HG02678 (cell line): ENCODE measurements around the gene RRP8.

Experiments used
- ATAC-seq: cut with Tn5 transposase; IDR thresholded peaks from one replicate; pipeline ENCODE4 v1.9.1; 2021; ENCODE audit warnings: mild to moderate bottlenecking, moderate library complexity; ENCODE audit not compliant: unreplicated experiment

Gene RRP8

DNA sequence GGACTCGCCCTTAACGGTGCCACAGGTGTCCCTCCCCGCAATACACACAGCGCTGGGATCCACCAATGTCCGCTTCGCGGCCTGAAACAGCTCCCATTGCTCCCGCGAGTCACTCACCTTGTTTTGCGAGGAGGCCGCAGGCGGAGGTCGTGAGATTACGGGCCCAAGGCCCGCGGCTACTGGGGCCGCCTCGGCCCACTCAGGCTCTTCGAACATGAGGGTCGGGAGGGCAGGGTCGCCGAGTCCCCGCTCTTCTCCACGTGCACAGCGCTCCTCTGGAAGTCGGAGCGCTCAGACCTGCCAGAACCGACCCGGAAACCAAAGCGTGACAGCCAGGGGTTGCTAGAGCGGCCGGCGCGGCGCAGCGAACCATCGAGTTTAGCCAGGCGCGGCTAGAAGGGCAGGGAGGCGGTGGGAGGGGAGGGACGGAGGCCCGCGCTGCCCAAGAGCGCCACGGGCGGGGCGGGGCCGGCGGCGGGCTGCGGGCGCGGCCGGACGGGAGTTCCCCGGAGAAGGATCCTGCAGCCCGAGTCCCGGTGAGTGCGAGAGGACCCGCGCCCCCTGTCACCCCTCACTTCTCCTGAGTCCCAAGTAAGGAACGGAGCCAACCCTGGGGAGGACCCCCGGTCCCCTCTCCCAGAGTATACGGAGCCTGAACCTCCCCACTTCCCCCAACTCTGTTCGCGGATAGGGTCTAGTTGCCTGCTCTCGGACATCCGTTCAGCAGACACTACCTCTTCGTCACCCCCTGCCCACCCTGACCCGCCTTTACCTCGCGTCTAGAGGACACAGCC lies at the start of gene RRP8, which contains the start of gene ILK:
Gene RRP8, minus strand, starts transcription at position 330 of the 794 bp plus-strand sequence. Its CDS starts 114 bp downstream, at position 216.
Gene ILK, plus strand, starts transcription at position 488 of the 794 bp plus-strand sequence. CDS start 498 bp downstream, outside the sequence.
- ATAC-seq: peak; percentile 82

DNA sequence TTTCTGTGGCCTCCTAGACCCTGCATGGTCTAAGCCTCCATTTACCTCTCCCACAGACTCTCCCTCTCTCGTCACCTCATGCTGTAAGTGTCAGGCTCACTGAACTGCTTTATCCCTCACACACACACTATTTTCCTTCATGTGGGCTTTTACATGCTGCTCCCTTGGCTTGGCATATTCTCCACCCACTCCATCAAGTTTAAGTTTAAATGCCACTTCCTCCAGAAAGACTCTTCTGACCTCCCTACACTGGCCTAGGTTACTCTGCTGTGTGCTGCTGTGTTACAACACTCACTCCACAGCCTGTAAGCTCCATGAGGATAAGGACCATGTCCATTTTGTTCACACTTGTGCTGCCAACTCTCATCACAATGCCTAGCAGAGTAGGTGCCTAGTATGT lies 49.7 kb upstream of the RRP8 start:
- no peak for ATAC-seq

DNA sequence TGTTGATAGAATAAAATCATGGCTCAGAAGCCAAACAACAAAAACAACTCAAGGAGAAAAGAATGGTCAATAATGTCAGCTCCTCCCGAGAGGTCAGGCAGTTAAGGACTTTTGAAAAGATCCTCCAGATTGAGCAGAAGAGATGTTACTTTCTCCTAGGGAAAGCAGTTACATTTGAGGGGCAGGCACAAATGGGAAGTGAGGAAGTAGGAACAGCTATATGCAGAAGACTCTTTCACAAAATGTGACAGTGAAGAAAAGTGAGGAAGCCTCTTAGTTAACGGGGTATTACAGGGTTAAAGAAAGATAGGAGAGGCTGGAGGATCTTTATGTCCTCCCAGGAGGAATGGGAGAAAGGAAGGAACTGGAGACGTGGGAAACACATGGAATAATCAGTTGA lies 48.8 kb upstream of the RRP8 start:
- no peak for ATAC-seq

DNA sequence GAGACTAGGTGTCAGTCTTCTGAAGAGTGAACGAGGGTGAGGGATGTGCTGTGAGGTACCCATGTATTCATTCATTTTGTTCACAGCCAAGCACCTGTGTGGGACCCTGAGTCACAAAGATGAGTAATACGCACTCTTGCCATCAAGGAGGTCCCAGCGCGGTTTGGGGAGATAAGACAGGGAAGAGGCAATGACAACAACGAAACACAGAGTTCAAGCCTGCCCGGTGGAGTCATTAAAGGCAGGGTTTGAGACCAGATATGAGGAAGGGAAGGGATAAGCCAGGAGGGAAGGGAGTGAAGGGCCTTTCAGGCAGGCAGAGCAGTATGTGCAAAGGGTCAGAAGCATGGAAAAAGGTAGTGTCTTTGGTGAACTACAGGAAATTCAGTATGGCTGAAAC lies 47.6 kb upstream of the RRP8 start:
- ATAC-seq: no peak

DNA sequence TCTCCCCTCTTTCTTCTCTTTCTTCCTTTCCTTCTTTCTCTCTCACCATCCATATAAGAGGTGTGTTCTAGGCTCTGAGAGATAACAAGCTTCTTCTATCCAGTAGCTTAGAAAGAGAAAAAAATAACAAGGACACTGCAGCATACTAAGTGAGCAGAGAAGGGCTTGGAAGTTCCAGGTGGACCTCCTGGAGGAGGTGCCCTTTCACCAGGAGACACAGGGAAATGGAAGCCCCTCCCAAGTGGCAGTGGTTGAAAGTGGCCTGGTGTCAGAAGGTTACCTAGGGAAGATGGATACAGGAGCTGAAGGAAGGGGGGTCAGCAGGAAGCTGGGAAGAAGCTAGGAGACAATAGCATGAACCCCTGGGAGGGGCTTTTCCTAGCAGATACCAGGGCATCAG lies 46.7 kb upstream of the RRP8 start:
- no peak for ATAC-seq

DNA sequence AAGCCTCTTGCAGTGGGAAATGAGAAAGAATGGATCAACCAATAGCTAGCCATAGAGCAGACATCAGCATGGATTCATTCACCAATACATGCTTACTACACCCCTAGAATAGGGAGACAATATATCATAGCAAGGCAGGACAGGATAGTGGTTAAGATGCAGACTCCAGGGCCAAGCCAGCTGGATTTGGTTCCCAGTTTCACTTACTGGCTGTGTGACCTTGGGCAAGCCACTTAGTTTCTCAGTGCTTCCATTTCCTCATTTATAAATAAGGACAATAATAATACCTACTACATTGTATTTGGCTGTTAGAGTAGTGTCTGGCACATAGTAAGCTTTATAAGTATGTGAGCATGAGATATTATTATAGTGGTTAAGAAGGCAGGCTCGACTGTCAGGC lies 45.1 kb upstream of the RRP8 start:
- ATAC-seq: no peak

DNA sequence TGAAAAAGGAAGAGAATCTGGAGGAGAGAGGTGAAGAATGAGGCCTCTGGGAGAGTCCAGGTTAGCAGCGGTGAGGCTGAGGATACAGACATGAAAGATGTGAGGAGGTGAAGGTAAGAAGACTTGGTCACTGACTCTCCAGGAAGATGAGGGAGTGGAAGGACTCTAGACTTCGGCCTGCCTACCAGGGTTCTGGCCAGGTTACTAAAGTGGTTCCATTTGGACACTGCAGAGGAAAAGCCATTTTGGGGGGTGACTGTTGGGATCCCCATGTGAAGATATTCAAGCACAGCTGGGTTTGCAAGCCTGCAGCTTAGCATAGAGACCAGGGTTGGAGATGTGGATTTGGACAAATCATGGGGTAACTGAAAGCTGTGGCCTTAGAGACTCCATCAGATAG lies 44.4 kb upstream of the RRP8 start:
- ATAC-seq: no peak

DNA sequence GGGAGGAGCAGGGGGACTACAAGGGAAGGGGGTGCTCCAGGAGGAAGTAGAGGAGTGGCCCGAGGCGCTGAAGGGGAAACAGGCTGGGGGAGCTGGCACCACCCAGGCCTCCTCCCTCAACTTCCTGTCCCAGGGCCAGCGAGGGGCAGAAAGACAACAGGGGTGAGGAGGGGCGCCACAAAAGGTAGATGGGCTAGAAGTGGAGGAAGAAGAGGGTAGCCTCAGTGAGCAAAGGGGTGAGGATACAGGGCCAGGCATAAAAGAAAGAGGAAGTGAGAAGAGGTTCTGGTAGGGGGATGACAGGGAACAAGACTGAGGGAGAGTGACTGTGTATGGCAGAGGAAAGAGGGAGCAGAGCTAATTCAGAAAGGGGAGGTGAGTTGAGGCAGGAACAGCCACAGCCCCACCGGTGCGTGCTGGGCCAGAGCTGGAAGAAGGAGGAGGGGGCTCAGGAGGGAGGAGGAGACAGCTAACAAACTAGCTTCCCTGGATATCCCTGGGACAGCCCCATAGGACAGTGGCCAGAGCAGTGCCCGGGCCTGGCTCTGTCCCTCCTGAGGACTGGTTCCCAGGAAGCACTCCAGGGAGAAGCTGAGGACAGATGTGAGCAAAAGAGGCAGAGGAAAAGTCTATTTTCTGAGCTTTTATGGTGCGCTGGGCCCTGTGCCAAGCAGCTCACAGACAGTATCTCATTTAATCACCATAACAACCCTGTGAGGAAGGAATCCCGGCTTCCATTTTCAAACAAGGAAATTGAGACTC lies 43.7 kb upstream of the RRP8 start:
- ATAC-seq: peak; percentile 94

DNA sequence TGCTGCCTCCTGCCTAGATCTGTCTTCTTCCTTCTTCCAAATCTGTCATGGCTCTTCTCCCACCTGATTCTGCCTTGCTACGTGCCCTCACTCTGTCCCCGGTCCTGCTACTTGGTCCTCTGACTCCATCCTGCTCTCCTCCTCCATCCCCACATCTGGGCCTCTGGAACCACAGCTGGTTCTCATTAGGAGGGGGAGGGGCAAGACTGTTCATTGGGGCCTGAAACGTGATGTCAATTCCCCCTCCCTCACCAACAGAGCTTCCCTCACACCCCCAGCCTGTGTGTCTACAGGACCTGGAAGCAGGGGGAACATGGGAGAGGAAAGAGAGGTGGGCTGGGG lies 43.1 kb upstream of the RRP8 start:
- peak; percentile 11 for ATAC-seq

DNA sequence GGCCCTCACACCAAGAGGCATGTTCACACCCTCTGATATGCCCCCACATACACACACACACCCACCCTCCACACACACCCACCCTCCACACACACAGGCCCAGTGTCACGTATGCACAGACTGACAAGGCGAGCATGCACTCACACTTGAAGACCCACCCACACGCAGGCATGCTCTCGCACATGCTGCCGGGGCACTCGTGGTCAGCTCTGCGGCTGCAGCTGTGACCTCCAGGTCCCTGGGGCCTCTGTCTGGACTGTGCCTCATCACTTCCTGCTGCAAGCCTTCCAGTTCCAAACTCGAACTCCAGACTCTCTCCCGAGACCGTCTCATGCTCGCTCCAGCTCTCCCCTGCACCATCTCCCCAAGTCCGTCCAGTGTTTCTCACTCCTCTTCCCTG lies 42.7 kb upstream of the RRP8 start:
- ATAC-seq: no peak

DNA sequence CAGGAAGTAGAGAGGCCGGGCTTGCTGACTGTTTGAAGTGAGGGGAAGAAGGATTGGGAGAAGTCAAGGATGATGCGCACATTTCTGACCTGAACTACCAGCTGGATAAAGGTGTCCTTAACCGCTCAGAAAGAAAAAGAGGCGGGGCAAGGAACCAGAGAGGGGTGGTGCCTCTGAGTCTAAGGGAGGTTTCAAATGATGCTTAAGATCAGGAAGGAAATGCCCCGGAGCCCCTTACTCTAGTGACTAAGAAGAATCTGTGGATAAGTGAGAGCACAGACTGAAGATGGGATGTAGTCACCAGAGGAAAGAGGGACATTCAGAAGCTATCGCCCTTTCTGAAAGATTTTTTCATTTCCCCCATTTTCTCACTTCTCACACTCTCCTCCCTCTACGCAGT lies 39.5 kb upstream of the RRP8 start:
- no peak for ATAC-seq

DNA sequence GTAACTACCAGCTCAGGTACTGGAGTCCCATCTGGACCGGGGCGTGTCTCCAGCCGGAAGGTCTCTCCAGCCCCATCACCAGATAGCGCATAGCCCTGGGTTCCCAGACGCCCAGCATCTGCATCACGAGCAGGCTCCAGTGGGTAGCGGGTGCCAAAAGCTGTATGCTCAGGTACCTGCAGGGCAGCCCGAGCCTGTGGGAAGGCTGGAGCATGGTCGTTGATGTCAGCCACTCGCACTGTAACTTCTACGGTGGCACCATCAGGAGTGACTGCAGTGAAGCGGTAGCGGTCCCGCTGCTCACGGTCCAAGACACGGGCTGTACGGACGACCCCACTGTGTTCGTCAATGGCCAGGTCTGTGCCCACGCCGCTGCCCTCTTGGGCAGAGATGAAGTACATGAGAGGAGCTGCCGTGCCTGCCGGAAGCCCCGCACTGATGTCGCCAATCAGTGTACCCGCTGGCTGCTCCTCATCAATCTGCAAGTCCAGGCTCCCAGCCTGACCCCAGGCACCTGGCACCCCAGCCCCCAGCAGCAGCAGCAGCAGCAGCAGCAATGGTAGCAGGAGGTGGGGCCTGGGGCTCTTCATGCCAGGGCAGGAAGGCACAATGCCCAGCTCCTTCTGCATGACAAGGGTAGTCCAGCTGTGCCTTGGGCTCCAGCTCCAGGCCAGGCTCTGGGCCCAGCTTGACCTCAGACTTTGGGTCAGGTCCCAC lies 37.7 kb upstream of the RRP8 start:
- ATAC-seq: no peak

DNA sequence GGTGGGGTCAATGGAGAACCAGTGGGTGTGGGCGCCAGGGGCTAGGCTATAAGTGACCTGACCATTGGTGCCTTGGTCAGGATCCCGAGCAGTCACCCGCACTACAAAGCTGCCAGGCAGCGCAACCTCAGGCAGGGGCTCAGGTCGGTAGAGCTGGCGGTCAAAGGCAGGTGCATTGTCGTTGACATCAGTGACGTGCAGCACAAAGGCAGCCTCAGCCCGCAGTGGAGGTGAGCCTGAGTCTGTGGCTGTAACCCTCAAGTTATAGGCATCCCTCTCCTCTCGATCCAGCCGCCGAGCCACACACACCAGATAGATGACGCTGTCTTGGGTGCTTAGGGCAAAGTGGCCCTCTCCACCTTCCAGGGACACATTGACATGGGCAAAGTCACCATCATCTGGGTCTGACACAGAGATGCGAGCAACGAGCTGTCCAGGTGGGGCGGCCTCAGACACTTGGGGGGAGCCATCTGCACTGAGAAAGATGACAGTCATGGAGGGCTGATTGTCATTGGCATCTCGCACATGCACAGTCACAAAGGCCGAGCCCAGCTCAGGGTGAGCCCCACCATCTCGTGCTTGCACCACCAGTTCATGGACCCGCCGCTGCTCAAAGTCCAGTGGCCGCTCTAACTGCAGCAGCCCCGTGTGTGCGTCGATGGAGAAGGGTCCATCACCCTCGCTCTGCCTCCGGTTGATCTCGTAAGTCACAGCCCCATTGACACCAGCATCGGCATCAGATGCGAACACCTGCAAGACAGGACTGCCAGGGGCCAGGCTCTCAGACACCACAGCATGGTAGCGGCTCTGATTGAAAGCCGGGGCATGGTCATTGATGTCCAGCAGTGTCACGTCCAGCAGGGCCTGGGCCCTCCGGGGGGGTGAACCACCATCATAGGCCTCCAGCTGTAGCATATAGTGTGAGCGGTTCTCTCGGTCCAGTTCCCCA lies 36.9 kb upstream of the RRP8 start:
- no peak for ATAC-seq

DNA sequence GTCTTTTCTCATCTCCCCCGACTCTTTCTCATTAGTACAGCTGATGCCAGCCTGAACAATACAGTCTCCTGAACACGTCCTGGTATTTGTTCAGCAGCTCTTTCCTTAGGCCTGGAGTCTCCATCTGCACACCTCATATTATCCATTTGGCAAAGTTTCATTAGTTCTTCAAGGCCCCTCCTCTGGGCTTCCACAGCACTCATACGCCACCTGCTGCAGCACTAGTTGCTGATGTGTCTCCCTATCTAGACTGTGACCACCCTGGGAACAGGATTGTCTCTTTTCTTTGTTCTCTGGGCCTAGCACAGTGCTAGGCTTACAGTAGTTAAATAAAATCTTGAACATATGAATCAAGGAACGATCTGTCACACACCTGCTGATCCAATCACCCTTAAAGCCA lies 35.0 kb upstream of the RRP8 start:
- no peak for ATAC-seq

DNA sequence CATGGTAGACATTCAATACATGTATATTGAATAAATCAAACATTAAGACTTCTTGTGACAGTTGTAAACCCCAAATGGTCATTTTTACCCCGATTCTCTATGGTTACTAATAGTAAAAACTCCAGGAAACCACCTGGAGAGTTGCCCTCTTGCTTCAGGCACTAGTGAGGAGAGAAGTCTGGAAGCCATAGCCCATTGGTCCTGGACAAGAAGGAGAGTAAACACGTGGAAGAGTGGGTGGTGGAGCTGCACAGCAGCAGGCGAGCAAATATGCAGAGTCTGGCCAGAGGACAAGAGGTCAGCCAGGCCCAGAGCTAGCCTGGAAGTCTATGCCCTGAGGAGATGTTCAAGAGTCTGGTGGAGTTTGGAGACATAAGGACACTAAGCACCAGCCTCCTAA lies 34.5 kb upstream of the RRP8 start:
- no peak for ATAC-seq

DNA sequence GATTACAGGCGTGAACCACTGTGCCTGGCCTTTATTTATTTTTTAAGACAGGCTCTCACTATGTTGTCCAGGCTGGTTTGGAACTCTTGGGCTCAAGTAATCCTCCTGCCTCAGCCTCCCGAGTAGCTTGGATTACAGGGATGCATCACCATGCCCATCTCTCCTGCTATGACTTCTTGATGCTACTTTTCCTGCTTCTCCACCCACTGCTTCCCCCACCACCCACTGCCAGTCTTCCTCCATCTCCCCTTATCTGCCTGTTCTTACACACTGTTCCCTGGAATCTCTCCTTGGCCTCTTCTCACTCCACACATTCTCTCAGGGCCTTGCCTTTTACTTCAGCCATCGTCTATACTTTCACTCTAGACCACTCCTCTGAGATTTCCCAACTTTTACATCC lies 33.1 kb upstream of the RRP8 start:
- ATAC-seq: no peak

DNA sequence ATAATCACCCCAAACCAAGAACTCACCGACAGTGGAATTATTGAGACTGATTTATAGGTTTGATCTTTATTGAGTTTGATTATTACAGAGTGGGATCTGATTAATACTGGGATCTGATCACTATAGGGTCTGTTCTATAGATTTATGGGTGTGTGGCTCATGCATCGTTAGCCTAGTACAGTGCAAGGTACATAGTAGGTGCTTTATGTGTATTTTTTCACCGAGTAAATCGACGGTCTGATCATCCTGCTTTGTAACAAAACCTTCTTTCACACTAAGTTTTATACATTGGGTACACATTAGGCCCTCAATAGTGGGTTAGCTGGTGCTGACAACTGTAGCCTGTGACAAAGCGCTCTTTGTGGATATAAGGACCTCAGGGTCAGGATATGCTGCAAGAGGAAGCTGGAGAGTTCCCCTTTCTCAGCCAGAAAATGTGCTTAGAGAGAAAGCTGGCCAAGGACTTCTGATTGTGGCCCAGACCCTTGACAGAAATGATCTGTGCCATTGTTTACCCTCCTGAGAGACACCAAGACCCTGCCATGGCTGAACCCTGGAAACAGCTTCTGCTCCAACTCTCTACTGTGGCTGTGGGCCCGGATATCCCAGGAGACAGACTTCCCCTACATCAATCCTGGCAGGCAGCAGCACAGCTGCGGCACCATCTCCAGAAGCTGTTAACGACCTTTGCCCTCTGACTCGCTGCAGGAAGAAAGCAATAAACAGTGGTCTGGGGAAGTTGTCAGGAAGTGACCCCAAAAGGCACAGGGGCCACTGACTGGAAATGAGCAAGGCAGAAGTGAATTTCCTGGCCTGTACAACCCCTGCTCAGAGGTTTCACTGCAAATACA lies 31.9 kb upstream of the RRP8 start:
- no peak for ATAC-seq

DNA sequence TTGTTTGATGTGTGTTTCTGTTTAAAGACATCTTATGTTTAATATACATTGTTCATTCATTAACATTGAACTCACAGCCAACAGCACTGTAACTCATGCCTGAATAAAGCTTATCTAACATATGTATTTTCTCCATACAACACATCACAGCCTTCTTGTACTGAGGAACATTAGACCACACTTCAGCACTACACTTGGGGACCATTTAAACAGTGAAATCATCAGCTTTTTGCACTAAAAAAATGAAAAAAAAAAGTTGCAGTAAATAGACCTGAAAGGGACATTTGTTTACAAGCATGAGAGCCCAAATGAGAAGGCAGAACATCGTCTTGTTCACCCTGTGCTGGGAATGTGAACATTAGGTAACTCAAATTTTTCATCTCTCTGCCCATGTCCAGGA lies 31.1 kb upstream of the RRP8 start:
- ATAC-seq: no peak
